ENCODE data around the gene TRAF3. TPM values are rescaled to one million over a fixed set of nuclear protein-coding genes. Genes with fewer than 3 reads are reported as not detected.

TRAF3 gene
- total RNA-seq, 1 donor, result 19.5 TPM

GRCh38 chr14:102769049-102769327 lies 8.3 kb upstream of the TRAF3 start:
- Histone ChIP-seq H3K27ac (ENCODE audit: low read depth, low read length) (no peak overlapping the region), H3K27me3 (ENCODE audit: insufficient read depth, low read length) (peaks cover 2% of the 10 kb centered on the region), H3K4me2 (ENCODE audit: insufficient read depth, low read length) (no peak overlapping the region), H3K4me3 (ENCODE audit: insufficient read depth, low read length) (no peak overlapping the region), H3K79me2 (ENCODE audit: insufficient read depth, low read length) (no peaks in the 10 kb centered on the region), H4K20me1 (ENCODE audit: insufficient read depth, low read length) (no peaks in the 10 kb centered on the region), H3K4me1 (ENCODE audit: insufficient read depth, low read length) (no peaks in the 10 kb centered on the region), H3K9me3 (ENCODE audit: low read depth, low read length) (no peaks in the 10 kb centered on the region), H2AFZ (ENCODE audit: low read length) (no peak overlapping the region), H3K36me3 (ENCODE audit: insufficient read depth, low read length) (no peaks in the 10 kb centered on the region)
- peak; percentile 82 for DNase-seq (ENCODE audit: insufficient read length, low spot score, missing footprints)
- no peak for TF ChIP-seq CTCF (IDR thresholded peaks at IDR 0.05; ENCODE audit: extremely low read depth, low read depth, low read length)

- Histone ChIP-seq H3K36me3 (ENCODE audit: insufficient read depth, low read length) (no peaks in the 10 kb centered on the region), H3K4me2 (ENCODE audit: insufficient read depth, low read length) (no peak overlapping the region), H4K20me1 (ENCODE audit: insufficient read depth, low read length) (no peaks in the 10 kb centered on the region), H3K9me3 (ENCODE audit: low read depth, low read length) (no peaks in the 10 kb centered on the region), H3K4me1 (ENCODE audit: insufficient read depth, low read length) (peaks cover 6% of the 10 kb centered on the region), H2AFZ (ENCODE audit: low read length) (no peak overlapping the region), H3K27ac (ENCODE audit: low read depth, low read length) (no peak overlapping the region), H3K4me3 (ENCODE audit: insufficient read depth, low read length) (no peak overlapping the region), H3K27me3 (ENCODE audit: insufficient read depth, low read length) (no peaks in the 10 kb centered on the region), H3K79me2 (ENCODE audit: insufficient read depth, low read length) (no peaks in the 10 kb centered on the region)
- peak; percentile 55 for DNase-seq (ENCODE audit: insufficient read length, low spot score, missing footprints)
- TF ChIP-seq CTCF (IDR thresholded peaks at IDR 0.05; ENCODE audit: extremely low read depth, low read depth, low read length), result no peak
These were observed 6.8 kb upstream of the TRAF3 start for GRCh38 chr14:102770147-102771123.

- DNase-seq (ENCODE audit: insufficient read length, low spot score, missing footprints), result no peak
- Histone ChIP-seq H3K4me2 (ENCODE audit: insufficient read depth, low read length) (no peak overlapping the region), H3K9me3 (ENCODE audit: low read depth, low read length) (no peaks in the 10 kb centered on the region), H3K27ac (ENCODE audit: low read depth, low read length) (no peak overlapping the region), H3K79me2 (ENCODE audit: insufficient read depth, low read length) (no peaks in the 10 kb centered on the region), H3K4me1 (ENCODE audit: insufficient read depth, low read length) (peaks cover 8% of the 10 kb centered on the region), H3K27me3 (ENCODE audit: insufficient read depth, low read length) (no peaks in the 10 kb centered on the region), H3K4me3 (ENCODE audit: insufficient read depth, low read length) (no peak overlapping the region), H2AFZ (ENCODE audit: low read length) (no peak overlapping the region), H4K20me1 (ENCODE audit: insufficient read depth, low read length) (no peaks in the 10 kb centered on the region), H3K36me3 (ENCODE audit: insufficient read depth, low read length) (no peaks in the 10 kb centered on the region)
- TF ChIP-seq CTCF (IDR thresholded peaks at IDR 0.05; ENCODE audit: extremely low read depth, low read depth, low read length), result no peak
These were observed 6.1 kb upstream of the TRAF3 start for GRCh38 chr14:102771144-102771543.

- Histone ChIP-seq H3K27me3 (ENCODE audit: insufficient read depth, low read length) (no peaks in the 10 kb centered on the region), H4K20me1 (ENCODE audit: insufficient read depth, low read length) (no peaks in the 10 kb centered on the region), H3K4me2 (ENCODE audit: insufficient read depth, low read length) (no peak overlapping the region), H3K36me3 (ENCODE audit: insufficient read depth, low read length) (no peaks in the 10 kb centered on the region), H3K4me1 (ENCODE audit: insufficient read depth, low read length) (peaks cover 15% of the 10 kb centered on the region), H3K9me3 (ENCODE audit: low read depth, low read length) (no peaks in the 10 kb centered on the region), H2AFZ (ENCODE audit: low read length) (no peak overlapping the region), H3K4me3 (ENCODE audit: insufficient read depth, low read length) (no peak overlapping the region), H3K79me2 (ENCODE audit: insufficient read depth, low read length) (no peaks in the 10 kb centered on the region), H3K27ac (ENCODE audit: low read depth, low read length) (no peak overlapping the region)
- DNase-seq (ENCODE audit: insufficient read length, low spot score, missing footprints), result peak; percentile 88
- TF ChIP-seq CTCF (IDR thresholded peaks at IDR 0.05; ENCODE audit: extremely low read depth, low read depth, low read length), result no peak
These were observed 4.3 kb upstream of the TRAF3 start for GRCh38 chr14:102772781-102773570.
